ENCODE measurements around the gene FOXM1. TPM values are rescaled to one million over a fixed set of nuclear protein-coding genes. Genes with fewer than 3 reads are reported as not detected.

Gene FOXM1, protein sequence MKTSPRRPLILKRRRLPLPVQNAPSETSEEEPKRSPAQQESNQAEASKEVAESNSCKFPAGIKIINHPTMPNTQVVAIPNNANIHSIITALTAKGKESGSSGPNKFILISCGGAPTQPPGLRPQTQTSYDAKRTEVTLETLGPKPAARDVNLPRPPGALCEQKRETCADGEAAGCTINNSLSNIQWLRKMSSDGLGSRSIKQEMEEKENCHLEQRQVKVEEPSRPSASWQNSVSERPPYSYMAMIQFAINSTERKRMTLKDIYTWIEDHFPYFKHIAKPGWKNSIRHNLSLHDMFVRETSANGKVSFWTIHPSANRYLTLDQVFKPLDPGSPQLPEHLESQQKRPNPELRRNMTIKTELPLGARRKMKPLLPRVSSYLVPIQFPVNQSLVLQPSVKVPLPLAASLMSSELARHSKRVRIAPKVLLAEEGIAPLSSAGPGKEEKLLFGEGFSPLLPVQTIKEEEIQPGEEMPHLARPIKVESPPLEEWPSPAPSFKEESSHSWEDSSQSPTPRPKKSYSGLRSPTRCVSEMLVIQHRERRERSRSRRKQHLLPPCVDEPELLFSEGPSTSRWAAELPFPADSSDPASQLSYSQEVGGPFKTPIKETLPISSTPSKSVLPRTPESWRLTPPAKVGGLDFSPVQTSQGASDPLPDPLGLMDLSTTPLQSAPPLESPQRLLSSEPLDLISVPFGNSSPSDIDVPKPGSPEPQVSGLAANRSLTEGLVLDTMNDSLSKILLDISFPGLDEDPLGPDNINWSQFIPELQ
- 13.1 to 17.6 TPM (median 15.2 TPM) in 3 replicates for total RNA-seq
- long read RNA-seq, partial matches to known transcripts, result 1 of 21 reads
- long read RNA-seq, other reads (novel, unspliced or antisense), result 15 of 21 reads

- Mint-ChIP-seq H3K4me1 (ENCODE audit: low read depth) (peaks cover 21% of the 10 kb centered on the region), H3K36me3 (ENCODE audit: low read depth) (no peaks in the 10 kb centered on the region), H3K9me3 (ENCODE audit: low read depth) (no peaks in the 10 kb centered on the region), H3K27me3 (ENCODE audit: low read depth) (no peaks in the 10 kb centered on the region), H3K27ac (ENCODE audit: unreplicated experiment) (peak within 1 kb of the TSS; percentile 97), H3K4me3 (ENCODE audit: unreplicated experiment) (peak within 1 kb of the TSS; percentile 95)
- DNase-seq (ENCODE audit: low spot score), result peak; percentile 94
- TF ChIP-seq CTCF (IDR thresholded peaks at IDR 0.05), result peak; percentile 27
Measured at GRCh38 chr12:2877047-2877952, at the start of gene FOXM1, which contains the start of gene RHNO1. FOXM1 (minus strand) TSS chr12:2877174; CDS start chr12:2874478, 2,696 bp downstream. RHNO1 (plus strand) TSS chr12:2877223; CDS start chr12:2885367, 8,144 bp downstream.

DNA sequence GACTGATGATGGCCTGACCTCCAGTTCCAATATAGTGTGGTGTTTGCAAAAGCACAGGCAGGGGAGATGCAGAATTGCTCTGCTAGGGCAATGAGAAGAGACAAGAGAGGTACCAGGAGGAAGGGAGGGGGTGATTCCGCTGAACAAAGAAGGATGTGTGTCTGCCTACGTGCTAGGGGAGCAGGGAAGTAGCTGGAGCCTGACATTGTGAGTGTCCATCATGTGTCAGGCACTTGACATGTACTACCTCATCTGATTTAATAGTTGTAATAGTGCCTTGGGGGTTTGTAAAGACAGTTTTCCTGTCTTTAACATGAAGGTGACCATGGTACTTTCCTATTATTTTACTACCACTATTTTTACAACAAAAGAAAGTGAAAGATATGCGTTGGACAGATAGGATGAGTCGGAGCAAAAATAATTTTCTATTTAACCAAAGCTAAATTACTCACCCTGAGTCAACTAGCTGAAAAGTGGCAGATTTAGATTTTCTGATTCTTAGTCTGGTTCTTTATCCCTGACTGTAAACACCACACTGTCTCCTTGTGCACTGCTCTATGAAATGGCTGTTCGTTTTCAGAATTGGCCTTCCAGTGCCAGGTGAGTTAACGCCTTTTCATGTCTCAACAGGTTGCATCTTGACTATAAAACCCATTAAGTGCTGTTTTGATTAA, 48.5 kb upstream of the FOXM1 start:
- no peaks in the 10 kb centered on the region for H3K27me3 Mint-ChIP-seq (ENCODE audit: low read depth)
- no peak for TF ChIP-seq CTCF (IDR thresholded peaks at IDR 0.05)
- H3K4me1 Mint-ChIP-seq (ENCODE audit: low read depth), result peaks cover 8% of the 10 kb centered on the region
- no peak for DNase-seq (ENCODE audit: low spot score)
- no peak overlapping the region for H3K27ac Mint-ChIP-seq (ENCODE audit: unreplicated experiment)
- peaks cover 30% of the 10 kb centered on the region for H3K36me3 Mint-ChIP-seq (ENCODE audit: low read depth)
- H3K4me3 Mint-ChIP-seq (ENCODE audit: unreplicated experiment), result no peak overlapping the region
- no peaks in the 10 kb centered on the region for H3K9me3 Mint-ChIP-seq (ENCODE audit: low read depth)

DNA sequence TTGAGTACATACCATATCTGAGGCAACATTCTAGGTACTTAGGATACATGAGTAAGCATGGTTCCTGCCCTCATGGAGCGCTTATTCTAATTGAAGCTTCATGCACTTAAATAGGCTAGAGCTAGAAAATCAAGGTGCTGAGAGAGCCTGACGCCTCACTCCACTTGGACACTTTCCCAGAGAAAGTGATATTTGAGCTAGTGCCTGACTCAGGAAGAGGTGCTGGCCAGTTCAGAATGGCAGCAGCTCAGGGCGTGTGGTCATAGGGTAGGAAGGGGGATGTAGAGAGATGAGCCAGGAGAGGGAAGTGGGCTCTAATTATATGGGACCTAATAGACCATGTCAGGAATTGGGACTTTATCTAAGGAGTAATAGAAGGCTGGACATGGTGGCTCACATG, 47.0 kb upstream of the FOXM1 start:
- Mint-ChIP-seq H3K4me1 (ENCODE audit: low read depth) (peaks cover 8% of the 10 kb centered on the region), H3K4me3 (ENCODE audit: unreplicated experiment) (no peak overlapping the region), H3K36me3 (ENCODE audit: low read depth) (peaks cover 26% of the 10 kb centered on the region), H3K9me3 (ENCODE audit: low read depth) (no peaks in the 10 kb centered on the region), H3K27me3 (ENCODE audit: low read depth) (no peaks in the 10 kb centered on the region), H3K27ac (ENCODE audit: unreplicated experiment) (no peak overlapping the region)
- DNase-seq (ENCODE audit: low spot score), result no peak
- TF ChIP-seq CTCF (IDR thresholded peaks at IDR 0.05), result no peak

GRCh38 chr12:2923057-2923456, 46.1 kb upstream of the FOXM1 start:
- Mint-ChIP-seq H3K27me3 (ENCODE audit: low read depth) (no peaks in the 10 kb centered on the region), H3K36me3 (ENCODE audit: low read depth) (peaks cover 26% of the 10 kb centered on the region), H3K9me3 (ENCODE audit: low read depth) (no peaks in the 10 kb centered on the region), H3K27ac (ENCODE audit: unreplicated experiment) (no peak overlapping the region), H3K4me1 (ENCODE audit: low read depth) (peaks cover 8% of the 10 kb centered on the region), H3K4me3 (ENCODE audit: unreplicated experiment) (no peak overlapping the region)
- no peak for TF ChIP-seq CTCF (IDR thresholded peaks at IDR 0.05)
- DNase-seq (ENCODE audit: low spot score), result no peak

Data from chondrocyte (in vitro differentiated cells).